ENCODE measurements around the gene MOCS3. TPM values are rescaled to one million over a fixed set of nuclear protein-coding genes. Genes with fewer than 3 reads are reported as not detected.

The MOCS3 gene
- total RNA-seq, 1 donor from 2014 or later = 7.9 TPM

- DNase-seq (ENCODE audit: low read depth in 2 of 2) = no peak
Observed at GRCh38 chr20:50981714-50982048, 23.1 kb downstream of the MOCS3 start.

- peak; percentile 53 to 69 for DNase-seq (ENCODE audit: low read depth in 2 of 2)
Observed at GRCh38 chr20:50982363-50982762, 23.7 kb downstream of the MOCS3 start.

GRCh38 chr20:50983321-50983720 is 24.7 kb downstream of the MOCS3 start:
- no peak for DNase-seq (ENCODE audit: low read depth in 2 of 2)

- DNase-seq (ENCODE audit: low read depth in 2 of 2) = peak; percentile 89 to 91
Observed at GRCh38 chr20:50987493-50988210, 29.0 kb downstream of the MOCS3 start.

- no peak for DNase-seq (ENCODE audit: low read depth in 2 of 2)
Observed at GRCh38 chr20:50991076-50991475, 32.5 kb downstream of the MOCS3 start.

- no peak for DNase-seq (ENCODE audit: low read depth in 2 of 2)
Observed at GRCh38 chr20:50992336-50992732, 33.7 kb downstream of the MOCS3 start.

- DNase-seq (ENCODE audit: low read depth in 2 of 2) = peak; percentile 66 to 78
Observed at GRCh38 chr20:50992733-50993457, 34.3 kb downstream of the MOCS3 start.

- no peak for DNase-seq (ENCODE audit: low read depth in 2 of 2)
Observed at GRCh38 chr20:50993876-50994275, 35.3 kb downstream of the MOCS3 start.

- no peak for DNase-seq (ENCODE audit: low read depth in 2 of 2)
Observed at GRCh38 chr20:50995506-50995905, 36.9 kb downstream of the MOCS3 start.

- DNase-seq (ENCODE audit: low read depth in 2 of 2) = peak in 1 of 2 donors; percentile 51
Observed at GRCh38 chr20:50996901-50997865, 38.6 kb downstream of the MOCS3 start.

- DNase-seq (ENCODE audit: low read depth in 2 of 2) = no peak
Observed at GRCh38 chr20:50999355-50999754, 40.7 kb downstream of the MOCS3 start.

- no peak for DNase-seq (ENCODE audit: low read depth in 2 of 2)
Observed at GRCh38 chr20:51001430-51002265, 43.0 kb downstream of the MOCS3 start.

GRCh38 chr20:51002633-51003032 is 44.0 kb downstream of the MOCS3 start:
- no peak for DNase-seq (ENCODE audit: low read depth in 2 of 2)

GRCh38 chr20:51003753-51004152 is 45.1 kb downstream of the MOCS3 start:
- DNase-seq (ENCODE audit: low read depth in 2 of 2) = no peak

- no peak for DNase-seq (ENCODE audit: low read depth in 2 of 2)
Observed at GRCh38 chr20:51004305-51004727, 45.7 kb downstream of the MOCS3 start.

- DNase-seq (ENCODE audit: low read depth in 2 of 2) = no peak
Observed at GRCh38 chr20:51004781-51005180, 46.2 kb downstream of the MOCS3 start.

GRCh38 chr20:51005214-51005613 is 46.6 kb downstream of the MOCS3 start:
- DNase-seq (ENCODE audit: low read depth in 2 of 2) = no peak

GRCh38 chr20:51008718-51009117 is 50.1 kb downstream of the MOCS3 start:
- DNase-seq (ENCODE audit: low read depth in 2 of 2) = no peak

- DNase-seq (ENCODE audit: low read depth in 2 of 2) = no peak
Observed at GRCh38 chr20:51009303-51010042, 50.9 kb downstream of the MOCS3 start.

GRCh38 chr20:51010043-51010365 is 51.4 kb downstream of the MOCS3 start:
- DNase-seq (ENCODE audit: low read depth in 2 of 2) = no peak

- DNase-seq (ENCODE audit: low read depth in 2 of 2) = no peak
Observed at GRCh38 chr20:51010932-51011331, 52.3 kb downstream of the MOCS3 start.
